ENCODE results near the gene CALML4.

DNA sequence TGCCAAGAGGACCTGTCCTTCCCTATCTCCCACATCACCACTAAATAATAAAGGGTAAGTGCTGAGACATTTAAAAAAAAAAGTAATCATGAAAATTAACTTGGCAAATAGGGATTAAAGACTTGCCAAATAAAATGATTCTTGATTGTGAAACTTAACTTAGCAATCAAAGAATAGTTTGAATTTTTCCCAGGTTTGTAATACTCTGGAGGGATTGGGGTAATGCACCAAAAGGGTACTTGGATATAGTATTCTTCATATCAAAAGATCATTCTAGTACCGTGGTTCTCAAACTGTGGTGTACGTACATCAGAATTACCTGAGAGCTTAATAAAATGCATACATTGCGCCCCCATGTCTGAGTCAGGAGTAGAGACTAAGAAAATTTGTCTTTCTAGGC is 28.5 kb downstream of the CALML4 start:
- TF ChIP-seq, protein P1, sequence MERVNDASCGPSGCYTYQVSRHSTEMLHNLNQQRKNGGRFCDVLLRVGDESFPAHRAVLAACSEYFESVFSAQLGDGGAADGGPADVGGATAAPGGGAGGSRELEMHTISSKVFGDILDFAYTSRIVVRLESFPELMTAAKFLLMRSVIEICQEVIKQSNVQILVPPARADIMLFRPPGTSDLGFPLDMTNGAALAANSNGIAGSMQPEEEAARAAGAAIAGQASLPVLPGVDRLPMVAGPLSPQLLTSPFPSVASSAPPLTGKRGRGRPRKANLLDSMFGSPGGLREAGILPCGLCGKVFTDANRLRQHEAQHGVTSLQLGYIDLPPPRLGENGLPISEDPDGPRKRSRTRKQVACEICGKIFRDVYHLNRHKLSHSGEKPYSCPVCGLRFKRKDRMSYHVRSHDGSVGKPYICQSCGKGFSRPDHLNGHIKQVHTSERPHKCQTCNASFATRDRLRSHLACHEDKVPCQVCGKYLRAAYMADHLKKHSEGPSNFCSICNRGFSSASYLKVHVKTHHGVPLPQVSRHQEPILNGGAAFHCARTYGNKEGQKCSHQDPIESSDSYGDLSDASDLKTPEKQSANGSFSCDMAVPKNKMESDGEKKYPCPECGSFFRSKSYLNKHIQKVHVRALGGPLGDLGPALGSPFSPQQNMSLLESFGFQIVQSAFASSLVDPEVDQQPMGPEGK (CRISPR knock-in tag; IDR thresholded peaks at IDR 0.05; ENCODE audit: borderline replicate concordance): no peak
- TF ChIP-seq ZFP30 (CRISPR knock-in tag; IDR thresholded peaks at IDR 0.05) (no peak), ESRRG (CRISPR knock-in tag; IDR thresholded peaks at IDR 0.05) (no peak), GLIS3 (CRISPR knock-in tag; IDR thresholded peaks at IDR 0.05) (no peak)

All from SK-N-SH treated with all-trans-retinoic acid at 6 μM for 48 hours (cell line).